Myocyte (in vitro differentiated cells): ENCODE measurements around the gene HES5. TPM values are rescaled to one million over a fixed set of nuclear protein-coding genes. Genes with fewer than 3 reads are reported as not detected.
"Not testable (repeated sequence)": the region's sequence is repeated elsewhere in the genome, so short reads cannot be mapped to it uniquely, and the experiment has no call there.

Experiments
- DNase-seq: peaks from one replicate; pipeline ENCODE4 v3.0.0-alpha.2; 2012; ENCODE audit warnings: low read depth
- total RNA-seq: library from RNA; depleted of rRNA; stranded (reverse); fragments of >200 nt; gene quantifications from 2 replicates; pipeline ENCODE4 v1.2.3, GENCODE V29; 2014

The HES5 gene
- total RNA-seq, 1 donor from 2014 or later, result not detected

DNA sequence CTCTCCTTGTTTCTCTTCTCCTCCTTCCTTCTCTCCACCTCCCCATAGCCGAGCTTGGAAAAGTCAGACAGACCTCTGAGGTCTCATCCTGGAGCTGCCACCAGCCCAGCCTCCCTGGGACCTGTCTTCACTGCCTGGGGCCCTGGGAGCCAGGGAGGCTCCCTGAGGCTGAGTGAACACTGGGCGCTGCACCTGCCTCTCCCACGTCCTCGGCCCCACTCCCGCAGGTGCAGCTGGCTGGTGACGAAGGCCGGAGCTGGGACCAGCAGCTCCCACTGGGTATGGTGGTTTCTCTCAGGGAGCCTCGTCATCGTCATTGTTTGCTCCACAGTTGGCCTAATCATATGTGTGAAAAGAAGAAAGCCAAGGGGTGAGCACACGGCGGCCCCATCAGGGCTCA is 31.4 kb upstream of the HES5 start:
- DNase-seq, result no peak

- DNase-seq, result no peak
Observed at GRCh38 chr1:2560299-2561073, 30.4 kb upstream of the HES5 start.

DNA sequence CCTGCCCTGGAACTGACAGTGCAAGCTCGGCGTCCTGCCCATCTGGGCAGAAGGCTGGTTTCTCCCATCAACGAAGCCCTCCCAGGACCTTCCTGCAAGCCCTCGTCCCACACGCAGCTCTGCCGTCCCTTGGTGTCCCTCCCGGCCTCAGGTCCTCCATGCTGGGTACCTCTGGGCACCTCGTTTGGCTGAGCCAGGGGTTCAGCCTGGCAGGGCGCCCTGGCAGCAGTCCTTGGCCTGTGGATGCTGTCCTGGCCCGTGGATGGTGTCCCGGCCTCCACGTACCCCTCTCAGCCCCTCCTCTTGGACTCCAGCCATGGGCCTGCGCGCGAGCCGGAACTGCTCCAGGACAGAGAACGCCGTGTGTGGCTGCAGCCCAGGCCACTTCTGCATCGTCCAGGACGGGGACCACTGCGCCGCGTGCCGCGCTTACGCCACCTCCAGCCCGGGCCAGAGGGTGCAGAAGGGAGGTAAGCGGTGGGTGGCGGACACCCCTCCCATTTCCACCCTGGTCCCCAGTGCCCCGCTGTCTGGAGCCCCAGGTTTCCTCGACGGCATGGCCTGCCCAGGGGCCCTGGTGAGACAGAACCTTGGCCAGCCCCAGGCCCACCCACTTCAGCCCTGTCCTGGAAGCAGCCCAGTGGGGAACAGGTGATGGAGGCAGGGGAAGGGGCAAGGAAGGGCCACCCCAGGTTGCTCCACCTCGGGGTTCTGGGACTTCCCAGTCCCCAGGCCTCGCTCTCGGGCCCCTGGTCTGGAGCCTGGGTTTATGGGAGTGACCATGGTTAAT is 29.6 kb upstream of the HES5 start:
- DNase-seq, result no peak

DNA sequence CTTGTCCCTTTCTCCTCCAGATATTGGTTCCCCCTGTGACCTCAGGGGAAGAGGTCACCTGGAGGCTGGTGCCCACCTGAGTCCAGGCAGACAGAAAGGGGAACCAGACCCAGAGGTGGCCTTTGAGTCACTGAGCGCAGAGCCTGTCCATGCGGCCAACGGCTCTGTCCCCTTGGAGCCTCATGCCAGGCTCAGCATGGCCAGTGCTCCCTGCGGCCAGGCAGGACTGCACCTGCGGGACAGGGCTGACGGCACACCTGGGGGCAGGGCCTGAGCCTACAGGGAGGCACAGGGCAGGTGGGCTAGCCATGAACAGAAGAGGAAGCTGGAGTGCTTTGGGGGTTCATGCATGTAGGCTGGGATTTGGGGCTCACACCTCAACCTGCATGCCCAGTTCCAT is 28.8 kb upstream of the HES5 start:
- no peak for DNase-seq

GRCh38 chr1:2558420-2558819 is 28.4 kb upstream of the HES5 start:
- no peak for DNase-seq

DNA sequence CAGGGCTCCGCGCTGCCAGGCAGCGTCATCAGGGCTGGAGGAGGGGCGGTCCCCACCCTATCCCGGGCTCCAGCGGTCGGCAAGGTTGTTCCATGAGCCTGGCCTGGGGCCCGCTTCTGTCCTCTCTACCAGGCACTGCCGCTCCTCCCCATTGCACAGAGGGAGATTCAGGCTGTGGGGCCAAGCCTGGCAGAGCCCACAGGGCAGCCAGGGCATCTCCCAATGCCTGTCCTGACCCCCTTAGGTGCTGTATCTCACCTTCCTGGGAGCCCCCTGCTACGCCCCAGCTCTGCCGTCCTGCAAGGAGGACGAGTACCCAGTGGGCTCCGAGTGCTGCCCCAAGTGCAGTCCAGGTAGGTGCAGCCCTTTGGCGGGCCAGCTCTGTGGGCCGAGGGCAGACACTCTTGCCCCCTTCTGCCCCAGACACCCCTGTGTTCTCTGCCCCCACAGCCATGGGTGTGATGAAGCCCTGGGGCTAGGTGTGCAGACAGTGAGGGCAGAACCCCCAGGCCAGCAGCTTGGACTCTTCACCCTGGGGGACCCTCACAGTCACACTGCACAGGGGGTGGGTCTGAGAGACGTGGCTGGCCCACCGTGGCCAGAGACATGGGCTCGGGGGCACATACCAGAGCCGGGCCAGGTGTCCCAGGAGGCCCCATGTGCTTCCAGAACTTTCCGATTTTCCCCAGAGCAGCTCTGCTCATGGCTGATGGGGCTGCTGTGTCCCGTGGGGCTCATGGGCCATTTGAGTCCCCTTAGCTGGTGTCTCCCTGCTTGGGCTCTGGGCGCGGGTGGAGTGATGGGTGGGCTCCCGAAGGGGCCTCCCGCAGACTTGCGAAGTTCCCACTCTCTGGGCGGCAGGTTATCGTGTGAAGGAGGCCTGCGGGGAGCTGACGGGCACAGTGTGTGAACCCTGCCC is 27.7 kb upstream of the HES5 start:
- no peak for DNase-seq

DNA sequence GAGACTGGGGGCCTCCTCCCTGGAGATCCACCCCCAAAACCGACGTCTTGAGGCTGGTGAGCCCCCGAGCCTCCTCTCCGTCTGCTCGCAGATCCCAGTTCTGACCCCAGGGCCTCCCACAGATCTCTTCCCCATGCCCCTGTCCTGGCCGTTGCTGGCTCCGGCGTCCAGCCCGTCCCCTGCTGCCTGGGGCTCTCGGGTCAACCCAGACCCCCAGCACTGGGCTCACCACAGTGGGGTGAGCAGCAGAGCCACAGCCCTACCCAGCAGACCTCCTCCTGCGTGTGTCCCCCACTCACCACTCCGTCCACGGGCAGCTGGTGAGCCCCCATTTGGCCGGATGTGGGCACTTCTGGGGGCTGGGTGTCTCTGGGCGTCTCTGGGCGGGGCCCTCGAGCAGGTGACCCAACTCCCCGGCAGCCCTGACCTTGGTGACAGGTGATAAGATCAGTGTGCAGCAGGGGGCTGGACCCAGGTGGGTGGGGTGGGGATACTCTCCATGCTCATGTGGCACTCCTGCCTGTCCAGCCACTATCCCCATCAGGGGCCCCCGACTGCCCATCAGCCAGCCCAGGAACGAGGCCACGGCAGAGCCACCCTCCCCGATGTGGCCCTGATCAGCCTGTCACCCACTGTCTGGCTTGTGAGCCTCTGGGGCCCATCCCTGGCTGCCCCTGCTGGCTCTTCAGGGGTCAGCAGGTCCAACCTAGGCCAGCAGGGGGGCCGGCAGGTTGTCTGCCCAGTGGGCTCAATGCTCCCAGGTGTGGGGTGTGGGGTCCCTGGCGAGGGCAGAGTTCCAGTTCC is 26.8 kb upstream of the HES5 start:
- no peak for DNase-seq

- peak; percentile 38 for DNase-seq
Observed at GRCh38 chr1:2556277-2556677, 26.2 kb upstream of the HES5 start, which contains the start of gene TNFRSF14. TNFRSF14 (plus strand) TSS chr1:2556371; CDS start chr1:2556665, 294 bp downstream.

DNA sequence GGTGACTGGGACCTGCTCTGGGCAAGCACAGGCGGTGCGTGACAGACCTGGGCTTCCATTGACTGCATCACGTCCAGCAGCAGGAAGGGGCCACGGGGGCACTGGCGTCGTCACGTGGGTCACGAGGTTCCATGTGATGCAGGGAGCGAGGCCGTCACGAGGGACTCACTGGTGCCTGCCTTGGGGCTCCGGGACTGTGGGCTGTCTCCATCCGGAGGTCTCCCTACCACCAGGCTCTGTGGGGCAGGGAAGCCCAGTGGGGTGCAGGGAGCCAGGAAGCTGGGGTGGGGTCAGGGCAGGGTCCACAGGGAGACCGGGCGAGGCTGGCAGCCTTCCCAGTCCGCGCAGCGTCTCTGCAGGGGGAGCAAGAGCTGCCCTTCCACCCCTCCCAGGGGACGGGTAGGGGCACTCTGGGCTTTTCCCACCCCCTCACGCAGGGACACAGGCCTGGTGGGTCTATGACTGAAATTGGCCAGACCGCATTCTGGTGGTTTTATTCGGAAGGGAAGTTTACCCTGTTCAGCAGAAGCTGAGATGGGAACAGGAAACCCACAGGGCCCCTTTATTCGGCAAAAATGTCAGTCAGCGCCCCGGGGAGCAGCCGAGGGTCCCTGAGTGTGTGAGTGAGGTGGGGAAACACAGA is 25.7 kb upstream of the HES5 start:
- peak; percentile 12 for DNase-seq

- no peak for DNase-seq
Observed at GRCh38 chr1:2554621-2555387, 24.7 kb upstream of the HES5 start.

- no peak for DNase-seq
Observed at GRCh38 chr1:2553871-2554620, 24.0 kb upstream of the HES5 start.

DNA sequence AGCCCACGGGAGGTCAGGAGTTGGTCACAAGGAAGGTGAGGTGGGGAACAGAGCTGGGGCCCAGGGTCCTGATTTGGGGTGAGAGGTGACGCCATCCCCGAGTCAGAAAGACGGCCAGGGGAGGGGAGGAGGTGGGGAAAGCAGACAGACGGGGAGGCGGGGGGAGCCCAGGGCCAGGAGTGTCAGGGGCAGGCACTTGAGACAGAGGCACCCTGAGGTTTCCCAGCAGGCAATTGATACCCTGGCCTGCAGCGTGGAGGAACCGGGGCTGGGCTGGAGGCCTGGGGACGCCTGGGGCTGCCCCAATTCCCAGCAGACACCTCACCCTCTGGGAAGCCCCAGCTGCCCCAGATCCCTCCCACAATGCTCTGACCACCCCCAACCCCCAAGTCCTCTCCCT is 23.0 kb upstream of the HES5 start:
- not testable (repeated sequence) for DNase-seq

GRCh38 chr1:2552189-2552588 is 22.1 kb upstream of the HES5 start:
- no peak for DNase-seq

GRCh38 chr1:2551544-2551943 is 21.5 kb upstream of the HES5 start:
- DNase-seq, result not testable (repeated sequence)

DNA sequence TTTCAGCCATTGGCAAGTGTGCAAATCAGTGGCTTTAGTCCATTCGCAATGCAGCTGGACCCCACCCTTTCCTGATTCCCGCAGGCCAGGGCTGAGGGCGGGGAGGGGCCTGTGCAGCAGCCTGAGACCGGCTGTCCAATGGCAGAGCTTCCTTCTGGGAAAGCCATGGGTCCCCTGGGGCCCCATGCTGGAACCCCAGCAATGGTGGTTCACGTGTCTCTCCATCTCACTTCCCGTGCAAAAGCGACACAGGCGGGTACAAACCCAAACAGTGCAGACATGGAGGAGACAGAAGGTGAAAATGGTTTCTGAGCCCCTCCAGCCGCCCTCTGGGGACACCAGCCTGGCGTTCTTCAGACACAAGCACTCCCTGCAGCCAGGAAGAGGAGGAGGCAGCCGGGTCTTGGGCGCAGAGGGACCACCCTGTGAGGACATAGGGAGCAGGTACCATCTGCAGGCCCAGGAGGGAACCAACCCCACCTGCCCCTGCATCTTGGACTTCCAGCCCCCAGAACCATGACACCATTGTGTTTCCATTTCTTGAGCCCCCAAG is 20.3 kb upstream of the HES5 start:
- DNase-seq, result not testable (repeated sequence)

GRCh38 chr1:2549367-2550029 is 19.4 kb upstream of the HES5 start:
- not testable (repeated sequence) for DNase-seq

GRCh38 chr1:2548068-2548589 is 18.1 kb upstream of the HES5 start:
- peak; percentile 60 for DNase-seq
